ENCODE data around the gene SLC6A12. TPM values are rescaled to one million over a fixed set of nuclear protein-coding genes. Genes with fewer than 3 reads are reported as not detected.

SLC6A12 gene
- polyA plus RNA-seq, 1 of the 3 experiments (the other 2 are of a cell fraction), result 0.02 TPM

- no peaks in the 10 kb centered on the region for H3K36me3 ChIP-seq (replicated peaks in 1 of 2; ENCODE audit: control insufficient read depth in 1 of 2, insufficient read depth in 2 of 2, low read length in 1 of 2)
- H3F3A ChIP-seq (replicated peaks; ENCODE audit: insufficient read depth), result peaks cover 5% of the 10 kb centered on the region
- TF ChIP-seq TAF1 (IDR thresholded peaks at IDR 0.05; ENCODE audit: borderline replicate concordance, low read depth, low read length), result no peak
- no peak for TF ChIP-seq REST (IDR thresholded peaks at IDR 0.05; ENCODE audit: low read depth, low read length)
- no peak for TF ChIP-seq EP300 (IDR thresholded peaks at IDR 0.05; ENCODE audit: borderline replicate concordance in 1 of 2, low read depth in 1 of 2, low read length in 1 of 2)
- no peak overlapping the region for H3K9ac ChIP-seq
- no peaks in the 10 kb centered on the region for H4K20me1 ChIP-seq (ENCODE audit: insufficient read depth)
- H2AFZ ChIP-seq (ENCODE audit: low read depth), result no peak overlapping the region
- no peaks in the 10 kb centered on the region for H3K9me3 ChIP-seq
- peaks cover 0 to 16% of the 10 kb centered on the region in 2 experiments; a peak in 2 of 4 replicates for H3K4me1 ChIP-seq (ENCODE audit: control insufficient read depth in 1 of 2, insufficient read depth in 2 of 2, low read depth in 1 of 2, low read length in 1 of 2)
- no peak overlapping the region for H3K4me3 ChIP-seq (ENCODE audit: low read depth in 2 of 2, low read length in 1 of 2)
- H3K27ac ChIP-seq (ENCODE audit: low read depth in 2 of 2, low read length in 1 of 2), result no peak overlapping the region
- peak overlapping the region; percentile 65; the same call in 1 of the 2 replicates for H3K4me2 ChIP-seq
- peaks cover 11% of the 10 kb centered on the region for H3K27me3 ChIP-seq (ENCODE audit: insufficient read depth)
- no peaks in the 10 kb centered on the region for H3K9me2 ChIP-seq
- DNase-seq, result no peak
- whole genome bisulfite sequencing (ENCODE audit: low lambda C conversion rate), result 32% methylated on average over 7 of the region's 9 CpGs
- no peaks in the 10 kb centered on the region for H3K79me2 ChIP-seq (ENCODE audit: insufficient read depth)
- ChIA-PET CTCF (interaction anchor here (0.6 to 6.9 kb wide), 8 partner anchors 10 to 47 kb away, joined by 3 to 43 read pairs (median 4); no protein-coding TSS in a partner anchor), POLR2A (interaction anchor here (1.0 kb wide), 1 partner anchor 13 kb away, joined by 4 read pairs; no protein-coding TSS in a partner anchor)
Observed at GRCh38 chr12:198705-199104, 15.3 kb downstream of the SLC6A12 start.

- no peak for TF ChIP-seq FOXM1 (IDR thresholded peaks at IDR 0.05; ENCODE audit: low read depth)
- TF ChIP-seq NFIC (IDR thresholded peaks at IDR 0.05; ENCODE audit: borderline replicate concordance), result no peak
- no peak for TF ChIP-seq MXI1 (IDR thresholded peaks at IDR 0.05; ENCODE audit: low read depth, low read length)
- TF ChIP-seq POLR2AphosphoS5 (IDR thresholded peaks at IDR 0.05; ENCODE audit: low read depth, low read length), result no peak
- no peak for TF ChIP-seq RCOR1 (IDR thresholded peaks at IDR 0.05; ENCODE audit: low read length)
- TF ChIP-seq ZBTB33 (IDR thresholded peaks at IDR 0.05; ENCODE audit: borderline replicate concordance, low read depth), result no peak
- TF ChIP-seq REST (IDR thresholded peaks at IDR 0.05; ENCODE audit: low read depth, low read length), result no peak
- TF ChIP-seq TCF12 (IDR thresholded peaks at IDR 0.05), result no peak
- H3K9ac ChIP-seq, result no peak overlapping the region
- no peak overlapping the region for H3K27ac ChIP-seq (ENCODE audit: low read depth in 2 of 2, low read length in 1 of 2)
- DNase-seq, result no peak
- H3F3A ChIP-seq (replicated peaks; ENCODE audit: insufficient read depth), result peaks cover 5% of the 10 kb centered on the region
- ChIA-PET POLR2A (no interaction called here), CTCF (interaction anchor here (0.6 to 6.9 kb wide), 7 partner anchors 9 to 46 kb away, joined by 3 to 43 read pairs (median 3); no protein-coding TSS in a partner anchor)
- H3K27me3 ChIP-seq (ENCODE audit: insufficient read depth), result peaks cover 9% of the 10 kb centered on the region
- 76% methylated on average over 7 of the region's 11 CpGs for WGBS (ENCODE audit: low lambda C conversion rate)
- peaks cover 0 to 16% of the 10 kb centered on the region in 2 experiments; a peak in 2 of 4 replicates for H3K4me1 ChIP-seq (ENCODE audit: control insufficient read depth in 1 of 2, insufficient read depth in 2 of 2, low read depth in 1 of 2, low read length in 1 of 2)
- no peaks in the 10 kb centered on the region for H3K79me2 ChIP-seq (ENCODE audit: insufficient read depth)
- no peak overlapping the region for H2AFZ ChIP-seq (ENCODE audit: low read depth)
- H3K4me3 ChIP-seq (ENCODE audit: low read depth in 2 of 2, low read length in 1 of 2), result no peak overlapping the region
- H3K4me2 ChIP-seq, result no peak overlapping the region
- H3K9me2 ChIP-seq, result no peaks in the 10 kb centered on the region
- no peaks in the 10 kb centered on the region for H3K9me3 ChIP-seq
- no peaks in the 10 kb centered on the region for H3K36me3 ChIP-seq (replicated peaks in 1 of 2; ENCODE audit: control insufficient read depth in 1 of 2, insufficient read depth in 2 of 2, low read length in 1 of 2)
- no peaks in the 10 kb centered on the region for H4K20me1 ChIP-seq (ENCODE audit: insufficient read depth)
Observed at GRCh38 chr12:197911-198695, 15.9 kb downstream of the SLC6A12 start.
